ENCODE results near the gene BBIP1.

- no peak for TF ChIP-seq EZH2 (IDR thresholded peaks at IDR 0.05; ENCODE audit: borderline replicate concordance, insufficient read depth, low read length, poor library complexity, severe bottlenecking)
- no peak for TF ChIP-seq CTCF (IDR thresholded peaks at IDR 0.05; ENCODE audit: poor library complexity, severe bottlenecking)
- TF ChIP-seq RAD21 (conservative IDR thresholded peaks at IDR 0.05), result peak; percentile 41
- no peak for TF ChIP-seq EP300 (conservative IDR thresholded peaks at IDR 0.05; ENCODE audit: poor library complexity, severe bottlenecking)
- TF ChIP-seq POLR2AphosphoS5 (IDR thresholded peaks at IDR 0.05), result peak; percentile 93
- peak; percentile 83 for TF ChIP-seq REST (IDR thresholded peaks at IDR 0.05; ENCODE audit: borderline replicate concordance)
Observed at GRCh38 chr10:110871298-110872084, 47.5 kb downstream of the BBIP1 start, which contains the start of gene PDCD4.
